Glutamatergic neuron (in vitro differentiated cells): ENCODE measurements around the gene LINGO1. TPM values are rescaled to one million over a fixed set of nuclear protein-coding genes. Genes with fewer than 3 reads are reported as not detected.

Experiments used
- DNase-seq: peaks from one replicate; pipeline ENCODE4 v3.0.0; 2022
- H3K27ac Mint-ChIP-seq: one replicate; pipeline ENCODE4 v1.8.0; 2020; ENCODE audit warnings: mild to moderate bottlenecking, mixed read lengths, inconsistent platforms; ENCODE audit not compliant: unreplicated experiment
- H3K27me3 Mint-ChIP-seq: one replicate; pipeline ENCODE4 v1.8.0; 2020; ENCODE audit warnings: mild to moderate bottlenecking, moderate library complexity, mixed read lengths, inconsistent platforms; ENCODE audit not compliant: unreplicated experiment
- H3K36me3 Mint-ChIP-seq: one replicate; pipeline ENCODE4 v1.8.0; 2020; ENCODE audit warnings: mild to moderate bottlenecking, mixed read lengths, inconsistent platforms; ENCODE audit not compliant: unreplicated experiment
- H3K4me1 Mint-ChIP-seq: one replicate; pipeline ENCODE4 v1.8.0; 2020; ENCODE audit warnings: mild to moderate bottlenecking, low read depth, mixed read lengths, inconsistent platforms; ENCODE audit not compliant: unreplicated experiment
- H3K4me3 Mint-ChIP-seq: one replicate; pipeline ENCODE4 v1.8.0; 2020; ENCODE audit warnings: mild to moderate bottlenecking, mixed read lengths, inconsistent platforms; ENCODE audit not compliant: unreplicated experiment
- H3K9me3 Mint-ChIP-seq: one replicate; pipeline ENCODE4 v1.8.0; 2020; ENCODE audit warnings: mild to moderate bottlenecking, moderate library complexity, mixed read lengths, inconsistent platforms; ENCODE audit not compliant: unreplicated experiment
- CTCF ChIP-seq: fragments of 200-600 bp; sonication (generic); IDR thresholded peaks from one replicate; pipeline ENCODE4 v1.5.0; 2021; ENCODE audit not compliant: partially characterized antibody, unreplicated experiment
- total RNA-seq: library from RNA; stranded (reverse); fragmentation: NEBNext Ultra II Directional; extraction: Animal tissue kit (Norgen Biotek cat#: 25700); gene quantifications from one replicate; pipeline ENCODE4 v1.2.1, GENCODE V29; 2021; ENCODE audit not compliant: unreplicated experiment

The LINGO1 gene
- total RNA-seq, 1 donor from 2014 or later = 180 TPM

GRCh38 chr15:77612958-77613601 is 19.6 kb downstream of the LINGO1 start:
- no peak for TF ChIP-seq CTCF
- no peak for DNase-seq
- peaks cover 14% of the 10 kb centered on the region for H3K27me3 Mint-ChIP-seq
- H3K4me3 Mint-ChIP-seq = no peak overlapping the region
- peaks cover under 1% of the 10 kb centered on the region for H3K4me1 Mint-ChIP-seq
- peaks cover 17% of the 10 kb centered on the region for H3K9me3 Mint-ChIP-seq
- peaks cover 5% of the 10 kb centered on the region for H3K36me3 Mint-ChIP-seq
- H3K27ac Mint-ChIP-seq = no peak overlapping the region

- TF ChIP-seq CTCF = no peak
- H3K9me3 Mint-ChIP-seq = peaks cover 16% of the 10 kb centered on the region
- peaks cover 5% of the 10 kb centered on the region for H3K36me3 Mint-ChIP-seq
- H3K27ac Mint-ChIP-seq = no peak overlapping the region
- H3K4me3 Mint-ChIP-seq = no peak overlapping the region
- no peak for DNase-seq
- peaks cover 10% of the 10 kb centered on the region for H3K27me3 Mint-ChIP-seq
- peaks cover 7% of the 10 kb centered on the region for H3K4me1 Mint-ChIP-seq
Observed at GRCh38 chr15:77611767-77612166, 20.9 kb downstream of the LINGO1 start.

- no peak overlapping the region for H3K27ac Mint-ChIP-seq
- no peak for TF ChIP-seq CTCF
- H3K4me3 Mint-ChIP-seq = no peak overlapping the region
- peaks cover 17% of the 10 kb centered on the region for H3K9me3 Mint-ChIP-seq
- peaks cover 10% of the 10 kb centered on the region for H3K27me3 Mint-ChIP-seq
- H3K4me1 Mint-ChIP-seq = peaks cover 10% of the 10 kb centered on the region
- no peak for DNase-seq
- H3K36me3 Mint-ChIP-seq = peaks cover 5% of the 10 kb centered on the region
Observed at GRCh38 chr15:77610731-77611130, 22.0 kb downstream of the LINGO1 start.

GRCh38 chr15:77609558-77609957 is 23.2 kb downstream of the LINGO1 start:
- H3K27me3 Mint-ChIP-seq = peaks cover 12% of the 10 kb centered on the region
- H3K9me3 Mint-ChIP-seq = peaks cover 22% of the 10 kb centered on the region
- TF ChIP-seq CTCF = no peak
- H3K4me3 Mint-ChIP-seq = no peak overlapping the region
- peaks cover 21% of the 10 kb centered on the region for H3K4me1 Mint-ChIP-seq
- H3K36me3 Mint-ChIP-seq = no peaks in the 10 kb centered on the region
- no peak for DNase-seq
- H3K27ac Mint-ChIP-seq = no peak overlapping the region

GRCh38 chr15:77608774-77609173 is 23.9 kb downstream of the LINGO1 start:
- H3K27me3 Mint-ChIP-seq = peaks cover 14% of the 10 kb centered on the region
- H3K27ac Mint-ChIP-seq = no peak overlapping the region
- peaks cover 25% of the 10 kb centered on the region for H3K4me1 Mint-ChIP-seq
- no peak for TF ChIP-seq CTCF
- no peak overlapping the region for H3K4me3 Mint-ChIP-seq
- no peak for DNase-seq
- peaks cover 25% of the 10 kb centered on the region for H3K9me3 Mint-ChIP-seq
- H3K36me3 Mint-ChIP-seq = no peaks in the 10 kb centered on the region
